ENCODE measurements around the gene LARGE1.
A peak's percentile ranks its signal among the peaks of the same experiment; 100 is the strongest.

The LARGE1 gene

GRCh38 chr22:33920197-33920540 lies at the start of gene LARGE1:
Gene LARGE1 (minus strand): TSS chr22:33920476.
- ATAC-seq, result no peak

GRCh38 chr22:33969045-33969444 lies 48.8 kb upstream of the LARGE1 start:
- no peak for ATAC-seq

- ATAC-seq, result no peak
Measured at GRCh38 chr22:33964121-33964520, 43.8 kb upstream of the LARGE1 start.

- no peak for ATAC-seq
Measured at GRCh38 chr22:33962409-33962808, 42.1 kb upstream of the LARGE1 start.

- no peak for ATAC-seq
Measured at GRCh38 chr22:33958741-33959140, 38.5 kb upstream of the LARGE1 start.

GRCh38 chr22:33957086-33957485 lies 36.8 kb upstream of the LARGE1 start:
- ATAC-seq, result no peak

GRCh38 chr22:33952776-33953175 lies 32.5 kb upstream of the LARGE1 start:
- no peak for ATAC-seq

GRCh38 chr22:33940741-33941140 lies 20.5 kb upstream of the LARGE1 start:
- no peak for ATAC-seq

GRCh38 chr22:33932997-33933396 lies 12.7 kb upstream of the LARGE1 start:
- no peak for ATAC-seq

- no peak for ATAC-seq
Measured at GRCh38 chr22:33931406-33931805, 11.1 kb upstream of the LARGE1 start.

GRCh38 chr22:33927752-33928151 lies 7.5 kb upstream of the LARGE1 start:
- no peak for ATAC-seq

- no peak for ATAC-seq
Measured at GRCh38 chr22:33925194-33925593, 4.9 kb upstream of the LARGE1 start.

GRCh38 chr22:33923660-33924246 lies 3.5 kb upstream of the LARGE1 start:
- no peak for ATAC-seq

- ATAC-seq, result no peak
Measured at GRCh38 chr22:33923033-33923432, 2.8 kb upstream of the LARGE1 start.

GRCh38 chr22:33922349-33922681 lies 2.0 kb upstream of the LARGE1 start:
- no peak for ATAC-seq

- no peak for ATAC-seq
Measured at GRCh38 chr22:33921525-33922348, 1.5 kb upstream of the LARGE1 start.

- ATAC-seq, result peak; percentile 87 to 88
Measured at GRCh38 chr22:33920927-33921524, 750 bp upstream of the LARGE1 start.

GRCh38 chr22:33919391-33920196 lies 682 bp downstream of the LARGE1 start:
- ATAC-seq, result no peak

- ATAC-seq, result no peak
Measured at GRCh38 chr22:33918676-33919365, 1.5 kb downstream of the LARGE1 start.

- no peak for ATAC-seq
Measured at GRCh38 chr22:33917744-33918406, 2.4 kb downstream of the LARGE1 start.

- ATAC-seq, result no peak
Measured at GRCh38 chr22:33914699-33915098, 5.6 kb downstream of the LARGE1 start.

- no peak for ATAC-seq
Measured at GRCh38 chr22:33914131-33914530, 6.1 kb downstream of the LARGE1 start.

Data from activated CD4-positive, CD25-positive, alpha-beta regulatory T cell treated with anti-CD3 and anti-CD28 coated beads, Interleukin-2, amount 50 U/mL, for 24 hours (primary cell).